Tibial nerve (tissue), 4 donors: ENCODE data around the gene ASIC3. TPM values are rescaled to one million over a fixed set of nuclear protein-coding genes. Genes with fewer than 3 reads are reported as not detected.
"Not testable (repeated sequence)": the region's sequence is repeated elsewhere in the genome, so short reads cannot be mapped to it uniquely, and the experiment has no call there.

Experiments
- DNase-seq, 2 donors: peaks; one replicate each; pipeline ENCODE4 v3.0.0-alpha.2; 2019; ENCODE audit warnings: low spot score in 2 of 2
- H3K27ac ChIP-seq, 4 donors: fragments of 200-600 bp; sonication (generic) in 3 of 4; one replicate each; pipeline ENCODE4 v1.5.1; 2017 to 2019; ENCODE audit warnings: mild to moderate bottlenecking in 1 of 4
- H3K27me3 ChIP-seq, 2 donors: fragments of 200-600 bp; sonication (generic) in 1 of 2; one replicate each; pipeline versions ENCODE4 v1.5.1 to v1.6.0; 2017 to 2019
- H3K36me3 ChIP-seq, 3 donors: fragments of 200-600 bp; sonication (generic); one replicate each; pipeline ENCODE4 v1.5.1; 2018 to 2019
- H3K4me1 ChIP-seq, 4 donors: fragments of 200-600 bp; sonication (generic) in 3 of 4; one replicate each; pipeline ENCODE4 v1.5.1; 2017 to 2019
- H3K4me3 ChIP-seq, 4 donors: fragments of 200-600 bp; sonication (generic) in 3 of 4; one replicate each; pipeline ENCODE4 v1.5.1; 2017 to 2019; ENCODE audit warnings: mild to moderate bottlenecking in 1 of 4, moderate library complexity in 1 of 4
- H3K9me3 ChIP-seq, 4 donors: fragments of 200-600 bp; sonication (generic) in 3 of 4; one replicate each; pipeline ENCODE4 v1.5.1; 2017 to 2019
- EP300 ChIP-seq, 2 donors: sonication (generic); formaldehyde crosslinking; IDR thresholded peaks; one replicate each; pipeline ENCODE4 v1.6.1; 2017; ENCODE audit warnings: antibody characterized with exemption in 2 of 2, mild to moderate bottlenecking in 1 of 2
- POLR2A ChIP-seq, 2 donors: fragments of 450-650 bp; IDR thresholded peaks; one replicate each; pipeline ENCODE4 v1.6.1; 2017; ENCODE audit warnings: antibody characterized with exemption in 2 of 2, mild to moderate bottlenecking in 2 of 2, moderate library complexity in 2 of 2
- WGBS, 2 donors: methylation state at CpG; one replicate each; pipeline ENCODE4 v1.1.5; 2018; 5-methylcytosine and 5-hydroxymethylcytosine counted together
- total RNA-seq, 4 donors: library from RNA; depleted of rRNA; stranded (reverse); fragments of >200 nt; gene quantifications; one replicate each; pipeline ENCODE4 v1.1.0, GENCODE V29; 2016
- TF ChIP-seq, protein P1 (sequence below), 5 experiments: fragments of 200-600 bp in 3 of 5; fragments of 450-650 bp in 2 of 5; sonication (generic) in 3 of 5; IDR thresholded peaks; one replicate each; pipeline ENCODE4 v1.5.1; 2016 to 2019; ENCODE audit warnings: antibody characterized with exemption in 5 of 5, mild to moderate bottlenecking in 3 of 5, moderate library complexity in 2 of 5

The ASIC3 gene
- total RNA-seq, 4 donors from 2014 or later = 1.7 to 6.0 (median 4.0) TPM

DNA sequence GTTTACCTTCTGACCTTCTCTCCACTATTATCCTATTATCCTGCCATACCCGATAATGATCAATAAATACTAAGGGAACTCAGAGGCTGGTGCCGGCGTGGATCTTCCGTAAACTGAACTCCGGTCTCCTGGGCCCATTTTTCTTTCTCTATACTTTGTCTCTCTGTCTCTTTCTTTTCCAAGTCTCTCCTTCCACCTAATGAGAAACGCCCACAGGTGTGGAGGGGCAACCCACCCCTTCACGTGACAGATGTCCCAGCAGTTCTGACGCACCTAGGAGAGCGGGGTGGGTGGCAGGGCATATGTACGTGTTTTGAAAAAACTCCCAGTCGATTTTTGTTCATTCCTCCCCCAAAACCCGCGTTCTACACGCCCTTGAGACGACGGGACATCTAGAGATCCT lies 20.6 kb upstream of the ASIC3 start:
- DNase-seq, H3K9me3 ChIP-seq: not testable (repeated sequence)
- Histone ChIP-seq H3K27ac (peak overlapping the region; percentile 49 to 92 (median 77)), H3K4me3 (peak overlapping the region; percentile 43 to 82 (median 66)), H3K4me1 (peaks cover 0 to 17% (median 7%) of the 10 kb centered on the region in 4 donors), H3K27me3 (peaks cover 0 to 13% of the 10 kb centered on the region in 2 donors), H3K36me3 (peaks cover 0 to 21% (median 0%) of the 10 kb centered on the region in 3 donors)
- WGBS, 2 donors = 10 to 12% methylated on average over 16 of the region's 16 CpGs
- peak in 1 of 2 donors; percentile 21 for TF ChIP-seq POLR2A (IDR thresholded peaks at IDR 0.05)

DNA sequence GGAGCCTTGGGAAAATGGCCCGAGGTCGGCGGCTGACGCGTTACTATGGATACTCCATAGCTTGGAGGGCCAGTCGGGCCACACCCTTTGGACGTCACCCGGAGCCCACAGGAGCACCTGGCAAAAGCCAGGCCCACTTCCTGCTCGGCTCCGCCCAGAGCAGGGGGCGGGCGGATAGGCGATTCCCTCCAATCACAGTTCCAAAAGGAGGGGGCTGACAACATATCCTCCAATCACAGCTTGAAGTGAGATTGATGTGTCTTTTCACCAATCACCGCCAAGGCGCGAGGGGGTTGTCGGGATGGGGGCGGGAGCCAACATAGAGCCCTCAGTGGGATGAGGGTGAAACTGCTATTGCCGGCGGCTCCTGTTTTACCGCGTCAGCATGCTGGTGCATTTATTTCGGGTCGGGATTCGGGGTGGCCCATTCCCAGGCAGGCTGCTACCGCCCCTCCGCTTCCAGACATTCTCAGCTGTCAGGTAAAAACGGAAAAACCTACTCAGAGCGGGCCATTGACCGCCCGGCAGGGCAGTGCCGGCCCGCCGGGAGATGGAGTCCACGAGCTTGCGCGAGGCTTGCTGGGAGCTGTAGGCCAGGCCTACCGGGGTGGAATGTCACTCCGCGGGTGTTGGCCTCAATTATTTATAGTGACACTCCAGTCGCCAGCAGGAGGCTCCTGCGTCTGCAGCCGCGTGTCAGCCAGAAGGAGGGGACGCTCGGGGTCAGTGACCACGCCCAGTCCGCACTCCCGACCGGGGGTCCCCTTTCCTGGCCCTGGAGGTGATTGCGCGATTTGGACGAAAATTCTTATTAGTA lies 20.0 kb upstream of the ASIC3 start, which contains the start of gene ABCB8:
Gene ABCB8 (plus strand): TSS at position 320 of the 817 bp plus-strand sequence. CDS start 66 bp downstream, at position 386.
- TF ChIP-seq POLR2A (IDR thresholded peaks at IDR 0.05) = peak; percentile 25 to 82
- TF ChIP-seq EP300 (IDR thresholded peaks at IDR 0.05) = peak; percentile 31 to 86
- TF ChIP-seq, protein P1, sequence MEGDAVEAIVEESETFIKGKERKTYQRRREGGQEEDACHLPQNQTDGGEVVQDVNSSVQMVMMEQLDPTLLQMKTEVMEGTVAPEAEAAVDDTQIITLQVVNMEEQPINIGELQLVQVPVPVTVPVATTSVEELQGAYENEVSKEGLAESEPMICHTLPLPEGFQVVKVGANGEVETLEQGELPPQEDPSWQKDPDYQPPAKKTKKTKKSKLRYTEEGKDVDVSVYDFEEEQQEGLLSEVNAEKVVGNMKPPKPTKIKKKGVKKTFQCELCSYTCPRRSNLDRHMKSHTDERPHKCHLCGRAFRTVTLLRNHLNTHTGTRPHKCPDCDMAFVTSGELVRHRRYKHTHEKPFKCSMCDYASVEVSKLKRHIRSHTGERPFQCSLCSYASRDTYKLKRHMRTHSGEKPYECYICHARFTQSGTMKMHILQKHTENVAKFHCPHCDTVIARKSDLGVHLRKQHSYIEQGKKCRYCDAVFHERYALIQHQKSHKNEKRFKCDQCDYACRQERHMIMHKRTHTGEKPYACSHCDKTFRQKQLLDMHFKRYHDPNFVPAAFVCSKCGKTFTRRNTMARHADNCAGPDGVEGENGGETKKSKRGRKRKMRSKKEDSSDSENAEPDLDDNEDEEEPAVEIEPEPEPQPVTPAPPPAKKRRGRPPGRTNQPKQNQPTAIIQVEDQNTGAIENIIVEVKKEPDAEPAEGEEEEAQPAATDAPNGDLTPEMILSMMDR (IDR thresholded peaks at IDR 0.05) = peak; percentile 46 to 82 (median 57)
- DNase-seq = peak; percentile 99 to 100
- peaks cover 0 to 28% (median 0%) of the 10 kb centered on the region in 3 donors for H3K36me3 ChIP-seq
- peaks cover 0 to 11% of the 10 kb centered on the region in 2 donors for H3K27me3 ChIP-seq
- 0 to 1% methylated on average over 41 to 42 of the region's 53 CpGs for WGBS, 2 donors
- no peaks in the 10 kb centered on the region for H3K9me3 ChIP-seq
- H3K27ac ChIP-seq = peak within 1 kb of the TSS; percentile 75 to 92 (median 78)
- peak within 1 kb of the TSS; percentile 53 to 82 (median 68) for H3K4me3 ChIP-seq
- peaks cover 0 to 17% (median 7%) of the 10 kb centered on the region in 4 donors for H3K4me1 ChIP-seq

- H3K36me3 ChIP-seq = peaks cover 0 to 34% (median 0%) of the 10 kb centered on the region in 3 donors
- WGBS, 2 donors = 47 to 52% methylated on average over 17 of the region's 17 CpGs
- peak overlapping the region; percentile 75 to 92 (median 78) for H3K27ac ChIP-seq
- peaks cover 0 to 17% (median 7%) of the 10 kb centered on the region in 4 donors for H3K4me1 ChIP-seq
- H3K4me3 ChIP-seq = peak overlapping the region; percentile 53 to 82 (median 68)
- no peak for TF ChIP-seq EP300 (IDR thresholded peaks at IDR 0.05)
- TF ChIP-seq, protein P1 (IDR thresholded peaks at IDR 0.05) = peak in 1 of 5 experiments; percentile 3
- H3K9me3 ChIP-seq = no peaks in the 10 kb centered on the region
- DNase-seq = no peak
- peaks cover 0 to 4% of the 10 kb centered on the region in 2 donors for H3K27me3 ChIP-seq
Measured at GRCh38 chr7:151028948-151029501, 19.3 kb upstream of the ASIC3 start.

GRCh38 chr7:151031011-151031410 lies 17.3 kb upstream of the ASIC3 start:
- WGBS, 2 donors = 93 to 97% methylated on average over 4 of the region's 4 CpGs
- Histone ChIP-seq H3K4me3 (no peak overlapping the region), H3K36me3 (peaks cover 0 to 54% (median 0%) of the 10 kb centered on the region in 3 donors), H3K27ac (no peak overlapping the region), H3K9me3 (no peaks in the 10 kb centered on the region), H3K27me3 (no peaks in the 10 kb centered on the region), H3K4me1 (peaks cover 0 to 25% (median 7%) of the 10 kb centered on the region in 4 donors)
- TF ChIP-seq, protein P1 (IDR thresholded peaks at IDR 0.05) = no peak
- TF ChIP-seq POLR2A (IDR thresholded peaks at IDR 0.05) (no peak), EP300 (IDR thresholded peaks at IDR 0.05) (no peak)
- no peak for DNase-seq

DNA sequence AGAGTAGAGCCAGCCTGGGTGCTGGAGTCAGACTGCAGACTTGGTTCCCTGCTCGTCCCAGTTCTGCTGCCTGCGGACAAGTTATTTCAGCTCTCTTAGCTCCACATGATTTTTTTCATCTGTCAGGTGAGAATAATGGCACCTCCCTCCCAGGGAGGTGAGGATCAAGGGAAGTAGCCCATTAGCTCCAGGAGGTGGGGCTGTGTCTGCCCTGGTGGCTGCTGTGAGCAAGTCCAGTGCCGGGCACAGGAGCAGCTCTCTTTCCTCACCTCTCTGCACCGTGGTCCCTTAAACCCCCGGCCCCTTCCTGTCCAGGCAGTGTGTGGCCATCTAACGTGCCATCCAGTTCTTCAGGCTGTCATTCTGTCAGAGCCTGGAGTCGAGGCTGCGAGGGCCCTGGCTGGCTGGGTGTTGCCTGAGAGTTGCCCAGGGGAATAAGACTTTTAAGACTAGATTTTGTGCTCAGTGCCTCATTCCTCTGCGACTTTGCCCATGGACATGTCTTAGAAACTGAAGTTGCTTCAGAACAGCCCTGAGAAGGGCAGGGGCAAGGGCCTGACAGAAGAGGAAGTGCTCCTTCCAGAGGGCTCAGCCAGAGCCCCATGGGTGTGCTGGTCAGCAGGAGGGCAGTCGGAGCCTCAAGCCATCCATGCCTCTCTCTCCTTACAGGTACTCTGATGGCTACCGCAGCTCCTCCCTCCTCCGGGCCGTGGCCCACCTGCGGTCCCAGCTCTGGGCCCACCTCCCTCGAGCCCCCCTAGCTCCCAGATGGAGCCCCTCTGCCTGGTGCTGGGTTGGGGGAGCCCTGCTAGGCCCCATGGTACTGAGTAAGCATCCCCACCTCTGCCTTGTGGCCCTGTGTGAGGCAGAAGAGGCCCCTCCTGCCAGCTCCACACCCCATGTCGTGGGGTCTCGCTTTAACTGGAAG lies 15.1 kb upstream of the ASIC3 start:
- Histone ChIP-seq H3K27me3 (no peaks in the 10 kb centered on the region), H3K27ac (peak overlapping the region in 1 of 4 donors; percentile 73), H3K4me3 (no peak overlapping the region), H3K36me3 (peaks cover 0 to 76% (median 0%) of the 10 kb centered on the region in 3 donors), H3K4me1 (peaks cover 0 to 20% (median 7%) of the 10 kb centered on the region in 4 donors), H3K9me3 (no peaks in the 10 kb centered on the region)
- TF ChIP-seq EP300 (IDR thresholded peaks at IDR 0.05) (no peak), POLR2A (IDR thresholded peaks at IDR 0.05) (no peak)
- 81 to 89% methylated on average over 14 to 17 of the region's 17 CpGs for WGBS, 2 donors
- DNase-seq = no peak
